ENCODE results near the gene RFTN1.

Gene RFTN1

DNA sequence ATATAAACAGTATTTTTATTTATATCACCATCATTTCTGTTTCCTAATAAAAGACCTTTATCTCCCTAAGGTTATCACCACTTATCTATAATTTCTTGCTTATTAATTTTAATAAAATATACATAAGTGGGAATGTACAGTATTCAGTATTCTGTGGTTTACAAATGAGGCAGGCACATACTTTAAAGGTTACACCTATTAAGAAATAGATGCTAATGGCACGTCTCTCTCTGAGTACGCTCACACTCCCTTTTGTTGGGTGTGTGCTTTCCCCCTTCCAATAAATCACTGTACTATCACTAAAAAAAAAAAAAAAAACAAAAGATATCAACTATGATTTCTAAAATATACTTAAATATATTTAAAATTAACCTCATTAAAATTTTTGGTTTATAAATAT lies 239.6 kb downstream of the RFTN1 start:
- DNase-seq: no peak

DNA sequence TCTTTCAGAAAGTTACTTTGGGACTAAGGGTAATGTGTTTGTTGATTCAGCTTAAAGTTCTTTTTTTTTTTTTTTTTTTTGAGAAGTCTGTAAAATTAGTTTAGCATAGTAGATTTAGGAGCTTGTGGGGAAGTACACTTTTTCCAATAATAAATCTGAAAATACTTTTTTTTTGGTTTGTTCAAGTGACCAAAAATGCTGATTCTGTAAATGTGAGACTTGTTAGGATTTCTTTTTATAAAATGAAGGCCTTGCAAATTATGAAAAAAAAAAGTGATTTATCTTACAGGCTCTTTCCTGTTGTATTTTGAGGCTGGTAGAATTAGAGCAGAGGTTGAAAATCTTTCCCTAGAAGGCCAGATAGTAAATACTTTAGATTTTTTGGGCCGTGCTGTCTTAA lies 240.9 kb downstream of the RFTN1 start:
- DNase-seq: no peak

DNA sequence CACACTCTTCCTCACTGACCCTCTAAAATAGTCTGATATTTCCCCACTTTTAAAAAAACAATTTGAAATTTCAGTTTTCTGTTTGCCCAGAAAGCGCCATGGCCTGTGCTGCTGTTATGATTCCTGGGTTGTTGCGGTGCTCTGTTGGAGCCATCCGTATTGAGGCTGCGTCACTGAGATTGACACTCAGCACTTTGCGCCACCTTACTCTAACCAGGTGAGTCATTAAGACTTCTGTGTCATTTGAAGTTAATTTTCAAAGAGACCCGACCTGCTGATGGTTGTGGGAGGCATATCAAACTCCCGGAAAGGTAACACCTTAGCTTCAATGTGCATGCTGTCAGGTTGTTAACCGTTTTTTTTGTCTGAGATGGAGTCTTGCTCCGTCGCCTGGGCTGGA lies 242.6 kb downstream of the RFTN1 start:
- DNase-seq: no peak

DNA sequence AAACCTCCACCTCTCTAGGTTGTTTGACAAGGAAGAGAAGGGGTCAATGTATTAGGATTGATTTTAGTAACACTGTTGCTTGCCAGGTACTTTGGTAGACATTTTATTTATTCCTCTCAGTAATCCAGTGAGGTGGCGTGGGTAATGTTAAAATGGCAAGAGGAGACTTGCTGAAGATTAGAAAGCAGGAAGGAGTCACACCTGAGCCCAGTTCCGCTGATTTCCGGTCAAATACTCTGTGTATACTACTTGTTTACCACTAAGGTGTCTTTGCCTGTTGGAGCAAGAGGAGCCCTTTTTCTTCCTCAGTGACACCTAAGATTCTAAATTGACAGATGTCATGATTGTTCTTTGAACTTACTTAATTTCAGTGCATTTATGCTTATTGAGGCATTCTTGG lies 246.8 kb downstream of the RFTN1 start:
- DNase-seq: no peak

Data from right kidney (tissue), 1 donor.